Kidney (tissue), 14 donors: ENCODE measurements around the gene AFG3L2. TPM values are rescaled to one million over a fixed set of nuclear protein-coding genes. Genes with fewer than 3 reads are reported as not detected.

Experiments
- DNase-seq, 5 donors: peaks; one replicate each; pipeline ENCODE4 v3.0.0-alpha.2; 2013 to 2020
- FAIRE-seq: peaks from 2 replicates; lab custom pipeline; 2012; peaks lifted over from hg19 to GRCh38; lab: Jason Lieb, UNC
- H3K27ac ChIP-seq, 2 donors: one replicate each; pipeline ENCODE4 v1.7.0; 2013; ENCODE audit warnings: low read depth in 2 of 2, low read length in 2 of 2, inconsistent platforms in 1 of 2
- H3K27me3 ChIP-seq: one replicate; pipeline ENCODE4 v1.7.1; 2013; ENCODE audit warnings: low read length, inconsistent platforms; ENCODE audit not compliant: control insufficient read depth, insufficient read depth
- H3K36me3 ChIP-seq, 3 donors: one replicate each; pipeline versions ENCODE4 v1.7.0 to v1.7.1; 2013; ENCODE audit warnings: low read length in 3 of 3, control low read depth in 1 of 3, inconsistent platforms in 1 of 3; ENCODE audit not compliant: insufficient read depth in 3 of 3, control insufficient read depth in 2 of 3
- H3K4me1 ChIP-seq, 3 donors: one replicate each; pipeline versions ENCODE4 v1.7.0 to v1.7.1; 2013; ENCODE audit warnings: low read length in 3 of 3, inconsistent platforms in 1 of 3, low read depth in 1 of 3; ENCODE audit not compliant: control insufficient read depth in 2 of 3, insufficient read depth in 2 of 3
- H3K4me3 ChIP-seq, 3 donors: one replicate each; pipeline versions ENCODE4 v1.7.0 to v1.8.1; 2013; ENCODE audit warnings: low read length in 3 of 3, control low read depth in 1 of 3, inconsistent platforms in 1 of 3
- H3K9ac ChIP-seq, 3 donors: one replicate each; pipeline versions ENCODE4 v1.7.0 to v1.7.1; 2013; ENCODE audit warnings: low read length in 3 of 3, control low read depth in 1 of 3, inconsistent platforms in 1 of 3
- H3K9me3 ChIP-seq, 3 donors: one replicate each; pipeline versions ENCODE4 v1.7.0 to v1.7.1; 2013; ENCODE audit warnings: low read length in 3 of 3, control low read depth in 1 of 3, inconsistent platforms in 1 of 3; ENCODE audit not compliant: control insufficient read depth in 2 of 3, insufficient read depth in 1 of 3
- CTCF ChIP-seq: IDR thresholded peaks from 3 replicates; pipeline ENCODE4 v1.5.1; 2012; ENCODE audit warnings: mild to moderate bottlenecking, moderate library complexity, borderline replicate concordance; ENCODE audit not compliant: insufficient read depth; ENCODE audit errors: extremely low read depth
- intact Hi-C: fragments of 100-400 bp; cut with DNase I; formaldehyde crosslinking; loops from one replicate; pipeline ENCODE4 v1.11.1; 2022
- polyA plus RNA-seq: library from polyadenylated mRNA; stranded (reverse); fragments of 350-450 nt; fragmentation: Illumina TruSeq; extraction: RNeasy Lipid Tissue Mini Kit (QIAGEN cat#74804); gene quantifications from one replicate; pipeline ENCODE4 v1.2.3, GENCODE V29; 2014; ENCODE audit warnings: low read depth, low replicate concordance; ENCODE audit not compliant: insufficient read depth
- total RNA-seq: library from RNA; stranded (reverse); fragmentation: NEBNext Ultra II Directional; extraction: Animal tissue kit (Norgen Biotek cat#: 25700); gene quantifications from one replicate; pipeline ENCODE4 v1.2.1, GENCODE V29; 2021
- donor health status: control.
- donor health status: control.
- donor health status: control.
- donor health status: control.
- donor health status: control.
- donor health status: DM: yes; HTN: yes; CAD: no.
- donor health status: Normal renal cell carcinoma (clear cell type).

AFG3L2 gene
- total and polyA plus RNA-seq, 2 donors from 2014 or later, result 55.9 to 62.7 TPM

GRCh38 chr18:12315490-12315889, 61.5 kb downstream of the AFG3L2 start:
- H3K4me1 ChIP-seq, result no peaks in the 10 kb centered on the region
- H3K4me3 ChIP-seq, result no peak overlapping the region
- H3K36me3 ChIP-seq, result peaks cover 0 to 10% (median 2%) of the 10 kb centered on the region in 3 donors
- H3K9me3 ChIP-seq, result peaks cover 0 to 8% (median 2%) of the 10 kb centered on the region in 3 donors
- no peak overlapping the region for H3K27ac ChIP-seq
- no peak overlapping the region for H3K9ac ChIP-seq
- no peak for DNase-seq
- FAIRE-seq, result no peak
- intact Hi-C loops, result no loop called here
- no peak for TF ChIP-seq CTCF
- H3K27me3 ChIP-seq, result no peaks in the 10 kb centered on the region

- no peak for TF ChIP-seq CTCF
- DNase-seq (no peak), FAIRE-seq (no peak)
- H3K4me1 ChIP-seq, result peaks cover 0 to 1% (median 0%) of the 10 kb centered on the region in 3 donors
- intact Hi-C loops, result no loop called here
- H3K27ac ChIP-seq, result no peak overlapping the region
- H3K36me3 ChIP-seq, result peaks cover 0 to 8% (median 2%) of the 10 kb centered on the region in 3 donors
- H3K9ac ChIP-seq, result no peak overlapping the region
- no peak overlapping the region for H3K4me3 ChIP-seq
- no peaks in the 10 kb centered on the region for H3K27me3 ChIP-seq
- peaks cover 0 to 8% (median 2%) of the 10 kb centered on the region in 3 donors for H3K9me3 ChIP-seq
Measured at GRCh38 chr18:12314591-12315305, 62.3 kb downstream of the AFG3L2 start.

GRCh38 chr18:12313530-12314245, 63.3 kb downstream of the AFG3L2 start:
- Histone ChIP-seq H3K9me3 (peaks cover 0 to 8% (median 2%) of the 10 kb centered on the region in 3 donors), H3K36me3 (peaks cover 0 to 8% (median 2%) of the 10 kb centered on the region in 3 donors), H3K9ac (no peak overlapping the region), H3K27me3 (no peaks in the 10 kb centered on the region), H3K4me1 (peaks cover 0 to 2% (median 0%) of the 10 kb centered on the region in 3 donors), H3K27ac (no peak overlapping the region), H3K4me3 (no peak overlapping the region)
- no peak for TF ChIP-seq CTCF
- intact Hi-C loops, result no loop called here
- FAIRE-seq (no peak), DNase-seq (peak in 1 of 5 donors; percentile 10)
